NCI-H187 (cell line): ENCODE results near the gene NUTM1.
A peak's percentile ranks its signal among the peaks of the same experiment; 100 is the strongest.
"Not testable (repeated sequence)": the region's sequence is repeated elsewhere in the genome, so short reads cannot be mapped to it uniquely, and the experiment has no call there.

Experiments
- DNase-seq, 2 experiments: peaks; one replicate each; lab custom pipeline; 2025; lab: John Stamatoyannopoulos, UW

Gene NUTM1

DNA sequence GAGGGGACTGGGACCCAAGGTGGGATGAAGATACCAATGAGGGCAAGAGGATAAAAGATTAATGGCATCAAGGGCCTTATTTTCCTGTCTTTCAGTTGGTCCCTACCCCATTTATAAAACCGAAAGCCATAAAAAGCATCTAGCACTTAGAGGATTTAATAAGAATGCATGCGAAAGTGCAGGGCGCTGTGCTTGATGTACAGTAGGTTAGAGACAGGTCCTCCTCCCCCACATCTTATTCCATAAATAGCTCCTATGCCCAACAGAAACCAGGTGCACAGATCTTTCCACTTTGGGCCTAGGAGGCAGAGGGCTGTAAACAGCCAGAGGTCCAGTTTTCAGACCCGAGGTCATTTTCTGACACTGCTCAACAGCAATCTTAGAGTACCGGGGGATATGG, 22.7 kb downstream of the NUTM1 start:
- DNase-seq, result no peak

DNA sequence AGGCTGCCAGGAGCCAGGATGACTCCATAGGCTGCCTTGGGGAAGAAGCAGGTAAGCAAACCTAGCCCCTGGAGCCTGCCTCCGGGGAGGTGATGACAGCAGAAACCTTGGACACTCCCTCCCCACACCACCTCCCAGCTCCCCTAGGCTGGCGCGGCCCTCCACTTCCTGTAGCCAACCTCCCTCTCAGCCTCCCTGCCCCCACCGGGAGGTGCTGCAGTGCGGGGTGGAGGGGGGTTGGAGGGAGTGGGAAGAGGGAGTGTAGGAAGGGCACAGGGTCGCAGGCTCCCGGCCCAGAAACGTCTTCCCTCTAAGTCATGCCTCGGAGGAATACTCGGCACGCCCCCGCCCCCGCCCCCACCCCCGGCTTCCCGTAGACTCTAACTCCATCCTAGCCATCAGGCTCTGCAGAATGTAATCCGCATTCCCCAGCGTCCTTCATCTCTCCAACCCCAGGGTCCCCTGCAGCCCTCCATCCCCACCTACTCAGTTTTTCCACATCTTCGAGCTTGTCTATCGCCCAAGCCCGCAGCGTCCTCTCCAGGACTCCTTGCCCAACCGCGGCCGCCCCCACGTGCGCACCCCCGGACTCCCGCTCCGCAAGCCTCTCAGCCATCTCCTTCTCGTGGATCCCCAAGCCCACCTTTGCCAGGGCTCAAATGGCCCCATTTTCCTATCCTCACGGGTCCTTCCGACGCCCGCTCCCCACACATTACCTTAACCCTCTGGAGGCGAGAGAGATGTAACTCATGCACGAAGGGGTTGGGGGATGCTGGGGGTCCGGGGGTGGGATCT, 23.4 kb downstream of the NUTM1 start:
- DNase-seq, result peak; percentile 6 to 30

DNA sequence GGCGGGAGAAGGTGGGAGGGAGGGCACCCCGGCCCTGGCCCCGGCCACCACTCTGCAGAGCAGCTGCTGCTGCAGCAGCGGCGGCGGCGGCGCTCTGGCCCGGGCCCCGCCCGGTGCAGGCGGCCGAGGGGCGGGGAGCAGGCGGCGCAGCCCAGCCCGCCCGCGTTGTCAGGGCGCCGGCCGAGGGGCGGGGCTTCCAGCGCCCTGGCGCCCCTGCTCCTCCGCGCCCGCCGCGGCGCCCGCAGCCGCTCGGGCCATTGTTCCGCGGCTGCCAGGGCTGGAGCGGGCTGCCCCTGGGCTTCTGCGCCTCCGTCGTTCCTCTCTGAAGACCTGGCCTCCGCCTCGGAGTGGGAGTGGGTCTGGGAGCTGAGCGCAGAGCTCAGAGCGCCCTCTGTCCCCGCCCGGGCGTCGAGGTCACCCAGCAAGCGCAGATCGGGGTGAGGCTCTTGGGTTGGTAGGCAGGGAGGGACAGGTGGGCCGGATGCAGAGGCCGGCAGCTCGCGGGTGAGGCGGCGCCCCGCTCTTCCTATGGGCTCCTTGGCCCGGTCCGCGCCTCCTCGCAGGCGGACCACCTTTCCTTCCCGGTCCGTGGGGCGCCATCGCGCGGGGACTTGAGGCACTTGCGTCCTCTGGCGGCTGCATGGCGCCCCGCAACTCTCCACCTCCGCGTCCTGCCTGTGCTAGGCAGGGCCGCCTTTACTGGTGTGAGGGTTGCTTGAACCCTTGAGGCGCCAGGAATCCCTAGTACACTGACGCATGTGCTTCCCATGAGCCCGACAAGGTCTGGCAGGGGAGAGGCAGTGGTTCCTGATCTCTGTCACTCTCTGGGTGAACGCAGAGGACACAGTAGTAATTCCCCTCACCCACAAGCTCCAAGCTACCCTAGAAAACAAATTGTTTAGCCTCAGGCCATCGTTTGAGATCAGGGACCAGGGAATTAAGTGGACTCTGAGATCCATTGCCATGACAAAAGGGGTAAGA, 24.3 kb downstream of the NUTM1 start, which contains the start of gene LPCAT4:
Gene LPCAT4, minus strand, starts transcription at position 96 of the 981 bp plus-strand sequence. CDS start 96 bp downstream, outside the sequence.
- peak; percentile 60 to 71 for DNase-seq

DNA sequence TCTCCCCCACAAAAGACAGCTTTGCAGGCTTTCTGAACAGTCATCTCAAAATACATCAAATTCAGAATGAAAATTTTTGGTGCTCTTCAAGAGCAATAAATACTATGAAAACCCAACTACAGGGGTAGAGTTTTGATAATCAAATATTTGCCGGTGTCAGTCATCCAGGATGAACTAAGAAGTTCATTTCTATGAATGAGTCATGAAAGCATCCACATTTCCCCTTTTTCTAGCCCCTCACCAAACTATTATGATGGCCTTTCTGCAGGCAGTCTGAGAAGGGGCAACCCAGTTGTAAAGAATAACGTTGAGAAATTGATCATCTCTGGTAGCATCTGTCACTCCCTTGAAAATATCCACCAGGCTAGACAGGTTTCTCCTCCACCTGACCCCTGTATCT, 27.0 kb downstream of the NUTM1 start:
- DNase-seq, result no peak

DNA sequence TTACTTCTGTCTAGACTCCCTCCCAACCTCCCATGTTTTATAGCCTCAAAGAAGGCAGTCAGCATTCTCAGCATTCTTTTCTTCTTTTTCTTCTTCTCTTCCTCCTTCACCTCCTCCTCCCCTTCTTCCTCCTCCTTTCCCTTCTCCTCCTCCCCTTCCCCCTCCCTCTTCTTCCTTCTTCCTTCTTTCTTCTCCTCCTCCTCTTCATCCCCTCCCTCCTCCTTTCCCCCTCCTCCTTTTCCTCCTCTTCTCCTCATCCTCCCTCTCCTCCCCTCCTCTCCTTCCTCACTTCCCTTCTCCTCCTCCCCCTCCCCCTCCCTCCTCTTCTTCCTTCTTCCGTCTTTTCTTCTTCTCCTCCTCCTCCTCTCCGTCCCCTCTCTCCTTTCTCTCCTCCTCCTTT, 27.5 kb downstream of the NUTM1 start:
- no peak for DNase-seq

DNA sequence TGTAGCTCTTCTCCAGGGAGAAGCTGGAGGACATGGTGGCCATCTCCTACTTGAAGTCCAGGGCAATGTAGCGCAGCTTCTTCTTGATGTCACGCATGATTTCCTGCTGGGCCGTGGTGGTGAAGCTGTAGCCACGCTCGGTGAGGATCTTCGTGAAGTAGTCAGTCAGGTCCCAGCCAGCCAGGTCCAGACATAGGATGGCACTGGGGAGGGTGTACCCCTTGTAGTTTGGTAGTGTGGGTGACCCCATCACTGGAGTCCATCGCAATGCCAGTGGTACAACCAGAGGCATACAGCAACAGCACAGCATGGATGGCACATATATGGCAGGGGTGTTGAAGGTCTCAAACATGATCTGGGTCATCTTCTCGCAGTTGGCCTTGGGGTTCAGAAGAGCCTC, 30.8 kb downstream of the NUTM1 start:
- no peak for DNase-seq

DNA sequence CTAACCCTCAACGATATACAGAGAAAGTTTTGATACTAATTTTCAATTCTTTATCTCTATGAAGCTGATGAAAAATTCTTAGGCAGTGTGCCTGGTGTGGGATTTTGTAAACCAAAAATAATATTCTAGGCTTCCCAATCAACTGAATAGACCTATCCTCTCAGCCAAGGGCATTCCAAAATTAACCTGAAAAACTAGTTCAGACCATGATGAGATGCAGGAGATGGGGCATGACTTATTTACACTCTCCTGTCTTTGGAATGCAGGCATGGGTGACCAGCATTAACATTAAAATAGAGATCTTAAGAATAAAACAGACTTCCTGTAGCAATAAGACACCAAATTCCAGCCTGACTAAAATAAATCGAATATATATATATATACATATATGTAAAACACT, 31.7 kb downstream of the NUTM1 start:
- no peak for DNase-seq

DNA sequence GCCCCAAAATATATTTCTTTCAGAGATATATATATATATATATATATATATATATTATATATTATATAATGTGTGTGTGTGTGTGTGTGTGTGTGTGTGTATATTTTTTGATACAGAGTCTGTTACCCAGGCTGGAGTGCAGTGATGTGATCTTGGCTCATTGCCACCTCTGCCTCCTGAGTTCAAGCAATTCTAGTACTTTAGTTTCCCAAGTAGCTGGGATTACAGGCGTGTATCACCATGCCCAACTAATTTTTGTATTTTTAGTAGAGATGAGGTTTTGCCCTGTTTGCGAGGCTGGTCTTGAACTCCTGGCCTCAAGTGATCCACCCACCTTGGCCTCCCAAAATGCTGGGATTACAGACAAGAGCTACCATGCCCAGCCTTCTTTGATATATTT, 32.4 kb downstream of the NUTM1 start:
- DNase-seq, result not testable (repeated sequence)

DNA sequence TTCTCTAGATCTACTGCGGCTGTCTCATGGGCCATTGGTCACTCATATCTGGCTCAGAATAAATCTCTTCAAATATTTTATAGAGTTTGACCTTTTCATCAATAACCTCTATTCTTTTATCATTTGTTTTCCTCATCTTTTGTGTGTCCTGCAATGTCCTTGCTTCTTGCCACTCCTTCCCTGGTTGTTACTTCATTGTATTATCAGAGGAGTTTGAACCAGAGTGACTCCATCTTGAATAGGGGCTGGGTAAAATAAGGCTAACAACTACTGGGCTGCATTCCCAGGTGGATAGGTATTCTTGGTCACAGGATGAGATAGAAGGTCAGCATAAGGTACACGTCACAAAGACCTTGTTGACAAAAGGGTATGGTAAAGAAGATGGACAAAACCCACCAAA, 33.7 kb downstream of the NUTM1 start:
- no peak for DNase-seq

DNA sequence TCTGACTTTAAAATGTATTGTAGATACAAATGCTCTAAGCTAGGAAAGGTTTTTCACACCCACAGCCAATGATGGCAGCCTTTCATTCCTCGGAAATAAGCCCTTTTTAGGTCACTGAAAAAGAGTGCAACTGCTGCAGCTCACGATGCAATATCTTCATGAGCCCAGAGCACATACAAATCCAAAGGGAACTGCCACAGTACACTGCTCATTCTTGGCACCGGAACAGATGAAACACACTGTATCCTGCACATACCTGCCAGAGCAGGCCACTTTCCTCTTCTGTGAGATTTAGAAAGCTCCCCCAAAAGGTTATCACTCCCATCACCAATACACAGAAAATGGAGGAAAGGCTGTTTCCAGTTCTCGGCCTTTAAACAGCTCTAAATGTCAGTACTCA, 37.4 kb downstream of the NUTM1 start:
- DNase-seq, result not testable (repeated sequence)

DNA sequence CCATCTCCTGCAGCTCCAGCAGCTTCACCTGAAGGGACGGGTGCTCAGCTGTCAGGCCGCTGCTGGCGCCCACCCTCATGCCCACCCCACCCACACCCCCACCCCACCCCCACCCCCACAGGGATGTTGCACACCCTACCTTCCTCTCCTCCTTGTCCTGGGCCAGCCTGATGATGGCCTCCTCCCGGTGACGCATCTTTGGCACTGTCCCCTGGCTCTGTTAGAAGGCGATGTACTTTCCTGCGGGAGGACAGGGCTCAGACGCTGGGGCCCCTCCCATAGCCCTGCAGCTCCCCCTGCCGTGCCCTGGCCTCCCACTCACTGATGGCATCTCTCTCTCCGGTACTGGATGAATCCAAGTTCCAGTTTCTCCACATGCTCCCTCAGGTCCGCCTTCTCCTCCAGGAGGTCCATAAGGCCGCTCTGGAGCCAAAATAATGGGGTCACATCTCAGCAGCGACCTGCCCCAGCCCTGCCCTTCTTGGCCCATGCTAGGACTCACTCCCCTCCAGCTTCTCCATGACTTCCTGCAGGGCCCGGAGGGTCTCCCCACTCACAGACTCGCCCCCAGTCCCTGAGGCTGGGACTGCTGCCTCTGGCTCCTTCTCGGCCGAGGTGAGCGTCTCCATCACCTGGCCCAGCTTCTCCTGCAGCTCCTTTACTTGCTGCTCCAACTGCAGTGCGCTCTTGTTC, 38.9 kb downstream of the NUTM1 start:
- not testable (repeated sequence) for DNase-seq

DNA sequence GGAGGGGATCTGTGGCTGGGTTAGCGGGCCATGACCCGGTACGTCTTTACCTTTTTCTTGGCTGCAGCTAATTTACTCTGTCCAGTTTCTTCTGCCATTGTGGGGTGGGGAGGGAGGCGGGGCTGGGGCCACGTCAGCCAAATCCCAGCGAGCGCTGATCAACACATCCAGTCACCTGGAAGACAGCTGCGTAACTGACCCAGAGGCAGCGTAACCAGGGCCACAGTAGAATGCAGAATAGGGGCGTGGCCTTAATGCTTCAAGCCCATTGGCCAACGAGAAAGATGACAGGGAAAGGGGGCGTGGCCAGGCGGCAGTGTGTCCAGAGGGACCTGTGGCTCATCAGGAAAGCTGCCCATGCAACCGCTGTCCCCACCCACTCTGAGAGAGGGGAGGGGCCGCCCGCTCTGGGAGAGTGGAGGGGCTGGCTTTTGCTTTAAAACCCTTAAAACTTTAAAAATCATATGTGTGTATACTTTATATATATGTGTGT, 46.5 kb downstream of the NUTM1 start:
- DNase-seq, result not testable (repeated sequence)

DNA sequence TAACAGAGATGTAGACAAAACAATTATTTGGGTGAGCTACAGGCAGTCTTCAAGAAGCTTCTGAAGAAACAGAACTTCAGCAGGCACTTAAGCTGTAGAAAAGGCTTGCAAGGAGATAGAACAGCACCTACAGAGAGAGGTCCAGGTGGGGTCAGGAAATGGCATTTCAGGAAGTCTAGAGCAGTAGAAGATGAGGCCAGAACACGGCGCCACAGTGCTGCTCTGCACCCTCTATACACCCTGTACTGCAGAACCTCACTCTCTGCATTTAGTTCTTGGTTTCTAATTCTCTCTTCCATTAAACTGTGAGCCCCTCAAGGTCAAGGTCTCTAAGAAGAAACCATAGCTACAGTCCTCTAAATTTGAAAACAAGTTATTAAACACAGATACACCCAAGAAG, 49.9 kb downstream of the NUTM1 start:
- DNase-seq, result not testable (repeated sequence)

DNA sequence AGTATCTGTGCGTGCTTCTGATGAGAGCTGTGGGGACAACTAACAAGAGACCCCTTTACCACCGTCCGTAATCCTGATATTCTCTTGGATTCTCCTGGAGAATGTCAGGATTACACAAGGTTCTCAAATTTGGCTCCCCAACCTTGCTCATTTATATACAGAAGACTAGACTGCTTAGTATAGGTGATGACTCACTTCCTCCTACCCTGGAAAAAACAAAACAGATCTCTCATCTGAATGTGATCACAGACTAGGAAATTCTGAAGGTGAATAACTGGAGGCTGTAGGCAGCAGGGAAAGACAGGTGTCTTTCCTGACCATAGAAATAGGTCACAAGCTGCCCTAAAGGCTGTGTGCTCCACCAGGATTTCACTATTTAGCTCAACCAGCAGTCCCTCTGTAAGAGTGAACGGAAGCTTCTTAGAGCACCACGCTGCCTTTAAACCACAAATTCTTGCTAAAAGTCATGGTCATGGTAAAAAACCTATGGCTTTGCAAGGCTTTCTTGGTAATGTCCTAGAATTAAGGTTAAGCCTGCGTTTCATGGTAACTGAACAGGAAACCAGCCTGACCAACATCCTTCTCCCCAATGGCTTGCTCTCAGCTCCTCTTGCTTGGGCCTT, 54.6 kb downstream of the NUTM1 start:
- not testable (repeated sequence) for DNase-seq

DNA sequence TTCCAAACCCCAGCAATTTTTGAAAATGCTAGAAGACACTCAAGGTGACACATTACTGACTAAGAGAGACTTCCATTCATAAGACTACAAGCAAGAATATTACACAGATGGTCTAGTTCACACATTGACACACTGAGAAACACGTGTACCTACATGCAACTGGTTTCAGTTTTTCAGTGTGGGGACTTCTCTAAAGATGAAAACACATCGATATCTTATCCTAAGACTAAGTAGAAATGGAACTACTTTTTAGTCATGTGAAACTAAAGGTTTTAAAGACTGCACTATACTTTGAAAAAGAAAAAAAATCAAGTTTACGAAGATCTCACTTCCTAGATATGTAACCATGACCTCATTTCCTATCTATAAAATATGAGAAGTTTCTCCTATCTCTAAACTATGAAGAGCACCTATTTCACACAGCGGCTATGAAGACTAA, 60.1 kb downstream of the NUTM1 start:
- DNase-seq, result not testable (repeated sequence)

DNA sequence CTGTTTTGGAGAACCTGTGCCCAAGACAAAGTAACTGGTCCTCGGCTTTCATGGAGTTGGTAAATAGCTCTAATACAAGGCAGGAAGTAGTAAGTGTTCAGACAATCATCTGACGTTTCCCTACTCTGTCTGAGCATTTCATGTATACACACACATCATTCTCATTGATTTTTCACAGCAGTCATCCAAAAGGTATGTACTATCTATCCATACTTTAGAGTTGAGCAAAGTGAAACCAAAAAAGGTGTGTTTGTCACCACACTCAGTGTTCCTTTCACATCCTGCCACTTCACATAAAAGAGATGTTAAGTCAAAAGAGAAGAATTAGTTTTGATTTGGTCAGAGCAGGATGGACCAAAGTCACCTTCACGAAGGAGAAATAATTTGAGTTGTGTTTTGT, 60.8 kb downstream of the NUTM1 start:
- not testable (repeated sequence) for DNase-seq
